ENCODE measurements around the gene PTPRA.

- TF ChIP-seq CTCF (IDR thresholded peaks at IDR 0.05), result no peak
- no peak for TF ChIP-seq EP300 (IDR thresholded peaks at IDR 0.05)
- no peak for TF ChIP-seq POLR2A (IDR thresholded peaks at IDR 0.05)
- TF ChIP-seq POLR2AphosphoS5 (IDR thresholded peaks at IDR 0.05), result no peak
These were observed 37.2 kb upstream of the PTPRA start for GRCh38 chr20:2836035-2836434.

Measured in stomach (tissue), 4 donors.